Measurements from ENCODE around the gene EIF6. TPM values are rescaled to one million over a fixed set of nuclear protein-coding genes. Genes with fewer than 3 reads are reported as not detected.

EIF6 gene
- total RNA-seq (2022; extraction: Qiagen RNA extraction), result 392 to 434 TPM (median 413 TPM) in 5 replicates

GRCh38 chr20:35284267-35284991 lies at the start of gene EIF6:
EIF6 (minus strand) TSS chr20:35284772; CDS start chr20:35284487, 285 bp downstream.

GRCh38 chr20:35291654-35292503 lies 7.3 kb upstream of the EIF6 start, which contains the start of gene FAM83C:
FAM83C (minus strand) TSS chr20:35292425; CDS start chr20:35292304, 121 bp downstream.

GRCh38 chr20:35277531-35278395 lies 6.8 kb downstream of the EIF6 start, which contains the start of gene MMP24OS:
MMP24OS (minus strand) TSS chr20:35278122; CDS start chr20:35277929, 193 bp downstream.

Other genes starting within 250 kb of the EIF6 start
- 50.4 to 66.0 TPM (median 61.1 TPM) in 5 replicates for gene TRPC4AP, start 192.0 kb downstream of the EIF6 start, total RNA-seq (2022; extraction: Qiagen RNA extraction)
- gene EDEM2, start 137.4 kb downstream of the EIF6 start, total RNA-seq (2022; extraction: Qiagen RNA extraction), result 50.1 to 59.6 TPM (median 58.6 TPM) in 5 replicates
- 121 to 148 TPM (median 145 TPM) in 5 replicates for gene PROCR, start 112.7 kb downstream of the EIF6 start, total RNA-seq (2022; extraction: Qiagen RNA extraction)
- gene MMP24, start 58.1 kb downstream of the EIF6 start, total RNA-seq (2022; extraction: Qiagen RNA extraction), result 23.4 to 37.2 TPM (median 35.6 TPM) in 5 replicates
- gene MMP24OS, start 6.7 kb downstream of the EIF6 start, total RNA-seq (2022; extraction: Qiagen RNA extraction), result 65.9 to 100 TPM (median 88.9 TPM) in 5 replicates
- gene FAM83C, start 7.7 kb upstream of the EIF6 start, total RNA-seq (2022; extraction: Qiagen RNA extraction), result 0.07 to 0.13 TPM (median 0.11 TPM) in 5 replicates
- 28.1 to 31.5 TPM (median 30.2 TPM) in 5 replicates for gene UQCC1, start 127.2 kb upstream of the EIF6 start, total RNA-seq (2022; extraction: Qiagen RNA extraction)
- gene GDF5, start 153.5 kb upstream of the EIF6 start, total RNA-seq (2022; extraction: Qiagen RNA extraction), result not detected in 5 replicates
- gene CEP250, start 170.8 kb upstream of the EIF6 start, total RNA-seq (2022; extraction: Qiagen RNA extraction), result 14.4 to 32.7 TPM (median 27.2 TPM) in 5 replicates
- not detected in 5 replicates for gene C20orf173, start 244.9 kb upstream of the EIF6 start, total RNA-seq (2022; extraction: Qiagen RNA extraction)

All from A549 treated with dexamethasone at 1 μM for 4 hours (cell line).